HPDE6-E6E7 (cell line): ENCODE data around the gene FGF11.
"Not testable (repeated sequence)": the region's sequence is repeated elsewhere in the genome, so short reads cannot be mapped to it uniquely, and the experiment has no call there.

Experiments used
- DNase-seq: peaks from one replicate; pipeline ENCODE4 v3.0.0; 2011; ENCODE audit warnings: missing footprints; ENCODE audit errors: extremely low spot score

FGF11 gene

GRCh38 chr17:7478276-7479212 lies 39.2 kb downstream of the FGF11 start:
- DNase-seq = peak; percentile 38

- DNase-seq = no peak
These were observed 40.1 kb downstream of the FGF11 start, which contains the start of gene ZBTB4 for GRCh38 chr17:7479213-7480088. Gene ZBTB4, minus strand, starts transcription at chr17:7479631. Its CDS starts 12,830 bp downstream, at chr17:7466801.

GRCh38 chr17:7480089-7480384 lies 40.7 kb downstream of the FGF11 start:
- DNase-seq = no peak

GRCh38 chr17:7481275-7481674 lies 42.0 kb downstream of the FGF11 start, which contains the start of gene SLC35G6:
Gene SLC35G6, plus strand, starts transcription at chr17:7481446. Its CDS starts 71 bp downstream, at chr17:7481517.
- DNase-seq = not testable (repeated sequence)

- DNase-seq = not testable (repeated sequence)
These were observed 42.8 kb downstream of the FGF11 start for GRCh38 chr17:7481842-7482741.

- DNase-seq = not testable (repeated sequence)
These were observed 43.4 kb downstream of the FGF11 start for GRCh38 chr17:7482742-7483088.

GRCh38 chr17:7483255-7484066 lies 44.1 kb downstream of the FGF11 start:
- DNase-seq = peak; percentile 76

GRCh38 chr17:7484067-7484918 lies 45.0 kb downstream of the FGF11 start, which contains the start of gene POLR2A:
Gene POLR2A, plus strand, starts transcription at chr17:7484366.
- peak; percentile 96 for DNase-seq

- no peak for DNase-seq
These were observed 45.6 kb downstream of the FGF11 start for GRCh38 chr17:7484919-7485377.

GRCh38 chr17:7486181-7486580 lies 46.9 kb downstream of the FGF11 start:
- no peak for DNase-seq

- DNase-seq = no peak
These were observed 50.8 kb downstream of the FGF11 start for GRCh38 chr17:7490144-7490543.

- DNase-seq = no peak
These were observed 52.3 kb downstream of the FGF11 start for GRCh38 chr17:7491583-7491982.

- no peak for DNase-seq
These were observed 54.6 kb downstream of the FGF11 start for GRCh38 chr17:7493941-7494340.
